ENCODE data around the gene RUFY1. TPM values are rescaled to one million over a fixed set of nuclear protein-coding genes. Genes with fewer than 3 reads are reported as not detected.
"Not testable (repeated sequence)": the region's sequence is repeated elsewhere in the genome, so short reads cannot be mapped to it uniquely, and the experiment has no call there.

Gene RUFY1
- total RNA-seq, 1 experiment from 2014 or later = 45.7 TPM

- H3K4ac ChIP-seq (ENCODE audit: low read depth, low read length); H3K9me3 Mint-ChIP-seq; H2AK5ac ChIP-seq (ENCODE audit: insufficient read length, low read length); H3K56ac ChIP-seq (ENCODE audit: insufficient read length, low read depth, low read length); H3K14ac ChIP-seq (ENCODE audit: insufficient read depth, low read length); H3K23ac ChIP-seq (ENCODE audit: insufficient read length, low read depth, low read length); H2BK120ac ChIP-seq (ENCODE audit: low read depth, low read length, poor library complexity, severe bottlenecking); DNase-seq; H4K8ac ChIP-seq (replicated peaks; ENCODE audit: insufficient read length, low read depth, low read length); H3K79me2 ChIP-seq (ENCODE audit: insufficient read depth, low read length); H2AFZ ChIP-seq (ENCODE audit: low read length); H3K27me3 ChIP-seq (ENCODE audit: insufficient read depth, low read length); H4K20me1 ChIP-seq (ENCODE audit: control insufficient read depth, insufficient read depth, insufficient read length); H2BK5ac ChIP-seq (ENCODE audit: insufficient read length, low read length); H3K27me3 Mint-ChIP-seq (ENCODE audit: low read depth); H2BK20ac ChIP-seq (ENCODE audit: low read depth, low read length, poor library complexity, severe bottlenecking); H3K18ac ChIP-seq (ENCODE audit: insufficient read length, low read depth, low read length); H2BK12ac ChIP-seq (ENCODE audit: insufficient read length, low read depth, low read length); H3K4me1 ChIP-seq (ENCODE audit: insufficient read depth, low read length); H3K9me3 ChIP-seq (ENCODE audit: control insufficient read depth, low read depth, low read length); H3K79me1 ChIP-seq (ENCODE audit: insufficient read depth, low read depth, low read length, poor library complexity, severe bottlenecking); H4K5ac ChIP-seq (ENCODE audit: insufficient read length, low read depth, low read length); H4K91ac ChIP-seq (ENCODE audit: insufficient read length, low read depth, low read length); H2BK15ac ChIP-seq (ENCODE audit: low read depth, low read length): not testable (repeated sequence)
- peak overlapping the region; percentile 80 to 100 (median 99) for H3K27ac Mint-ChIP-seq
- peaks cover 13 to 41% (median 38%) of the 10 kb centered on the region in 3 experiments; a peak in 6 of 7 replicates for H3K36me3 Mint-ChIP-seq (ENCODE audit: insufficient read depth in 1 of 3, low read depth in 3 of 3)
- WGBS (ENCODE audit: extremely low coverage, insufficient read length, low lambda C conversion rate) = no CpG with 5 or more reads among the region's 15 CpGs
- Histone ChIP-seq H3T11ph (ENCODE audit: low read length) (peak overlapping the region; percentile 54), H3K9ac (ENCODE audit: extremely low read depth, insufficient read length, low read length) (peak overlapping the region; percentile 40), H3K4me2 (ENCODE audit: insufficient read depth, insufficient read length, low read length) (peak overlapping the region; percentile 85), H3K23me2 (ENCODE audit: insufficient read length, low read depth, low read length, poor library complexity, severe bottlenecking) (peaks cover 10% of the 10 kb centered on the region), H3K27ac (ENCODE audit: insufficient read length, low read depth, low read length) (peak overlapping the region; percentile 94)
- peak overlapping the region; percentile 89 to 91 for H3K4me3 Mint-ChIP-seq
- peaks cover 26 to 28% of the 10 kb centered on the region in 2 experiments for H3K4me1 Mint-ChIP-seq
- TF ChIP-seq, protein P1, sequence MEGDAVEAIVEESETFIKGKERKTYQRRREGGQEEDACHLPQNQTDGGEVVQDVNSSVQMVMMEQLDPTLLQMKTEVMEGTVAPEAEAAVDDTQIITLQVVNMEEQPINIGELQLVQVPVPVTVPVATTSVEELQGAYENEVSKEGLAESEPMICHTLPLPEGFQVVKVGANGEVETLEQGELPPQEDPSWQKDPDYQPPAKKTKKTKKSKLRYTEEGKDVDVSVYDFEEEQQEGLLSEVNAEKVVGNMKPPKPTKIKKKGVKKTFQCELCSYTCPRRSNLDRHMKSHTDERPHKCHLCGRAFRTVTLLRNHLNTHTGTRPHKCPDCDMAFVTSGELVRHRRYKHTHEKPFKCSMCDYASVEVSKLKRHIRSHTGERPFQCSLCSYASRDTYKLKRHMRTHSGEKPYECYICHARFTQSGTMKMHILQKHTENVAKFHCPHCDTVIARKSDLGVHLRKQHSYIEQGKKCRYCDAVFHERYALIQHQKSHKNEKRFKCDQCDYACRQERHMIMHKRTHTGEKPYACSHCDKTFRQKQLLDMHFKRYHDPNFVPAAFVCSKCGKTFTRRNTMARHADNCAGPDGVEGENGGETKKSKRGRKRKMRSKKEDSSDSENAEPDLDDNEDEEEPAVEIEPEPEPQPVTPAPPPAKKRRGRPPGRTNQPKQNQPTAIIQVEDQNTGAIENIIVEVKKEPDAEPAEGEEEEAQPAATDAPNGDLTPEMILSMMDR (conservative IDR thresholded peaks at IDR 0.05) = peak; percentile 11; the same call in 1 of the 3 replicates
These were observed 8.0 kb downstream of the RUFY1 start for GRCh38 chr5:179558261-179558799.

Measured in H9 (cell line).